ENCODE results near the gene MED12L.

- TF ChIP-seq CTCF (IDR thresholded peaks at IDR 0.05) (no peak), POLR2A (IDR thresholded peaks at IDR 0.05) (no peak), POLR2AphosphoS5 (IDR thresholded peaks at IDR 0.05) (no peak)
Observed at GRCh38 chr3:151425627-151426340, 340.3 kb downstream of the MED12L start.

All from breast epithelium (tissue), 3 donors.